Effector CD8-positive, alpha-beta T cell (primary cell): ENCODE measurements around the gene AP2B1.

Source experiments
- DNase-seq: peaks from one replicate; lab custom pipeline; 2025; lab: John Stamatoyannopoulos, UW

The AP2B1 gene

GRCh38 chr17:35630530-35631148 lies 43.5 kb downstream of the AP2B1 start:
- DNase-seq: no peak

GRCh38 chr17:35641032-35641431 lies 53.9 kb downstream of the AP2B1 start:
- no peak for DNase-seq

- DNase-seq: no peak
Observed at GRCh38 chr17:35645923-35646322, 58.8 kb downstream of the AP2B1 start.

- no peak for DNase-seq
Observed at GRCh38 chr17:35651467-35651866, 64.3 kb downstream of the AP2B1 start.

GRCh38 chr17:35653619-35654361 lies 66.7 kb downstream of the AP2B1 start:
- DNase-seq: no peak

GRCh38 chr17:35655303-35655702 lies 68.2 kb downstream of the AP2B1 start:
- no peak for DNase-seq

GRCh38 chr17:35660902-35661301 lies 73.8 kb downstream of the AP2B1 start:
- no peak for DNase-seq

- no peak for DNase-seq
Observed at GRCh38 chr17:35664685-35665084, 77.6 kb downstream of the AP2B1 start.

- no peak for DNase-seq
Observed at GRCh38 chr17:35665662-35666061, 78.5 kb downstream of the AP2B1 start.

GRCh38 chr17:35666070-35666469 lies 78.9 kb downstream of the AP2B1 start:
- no peak for DNase-seq

GRCh38 chr17:35666967-35667532 lies 79.9 kb downstream of the AP2B1 start:
- no peak for DNase-seq

- DNase-seq: no peak
Observed at GRCh38 chr17:35668802-35669201, 81.7 kb downstream of the AP2B1 start.

- DNase-seq: no peak
Observed at GRCh38 chr17:35674552-35674951, 87.4 kb downstream of the AP2B1 start.

GRCh38 chr17:35676441-35676840 lies 89.3 kb downstream of the AP2B1 start:
- no peak for DNase-seq

GRCh38 chr17:35679007-35679682 lies 92.0 kb downstream of the AP2B1 start:
- no peak for DNase-seq

GRCh38 chr17:35683591-35683990 lies 96.5 kb downstream of the AP2B1 start:
- DNase-seq: no peak

GRCh38 chr17:35684055-35684802 lies 97.1 kb downstream of the AP2B1 start:
- DNase-seq: no peak

- no peak for DNase-seq
Observed at GRCh38 chr17:35692512-35693210, 105.5 kb downstream of the AP2B1 start.

GRCh38 chr17:35693662-35694061 lies 106.5 kb downstream of the AP2B1 start:
- no peak for DNase-seq

GRCh38 chr17:35694906-35695305 lies 107.8 kb downstream of the AP2B1 start:
- DNase-seq: no peak

GRCh38 chr17:35695613-35696012 lies 108.5 kb downstream of the AP2B1 start:
- no peak for DNase-seq
